Stimulated activated CD8-positive, alpha-beta memory T cell treated with anti-CD3 and anti-CD28 coated beads, Interleukin-15, amount 100 ng/mL, for 4 hours (primary cell): ENCODE data around the gene TYMP.
"Not testable (repeated sequence)": the region's sequence is repeated elsewhere in the genome, so short reads cannot be mapped to it uniquely, and the experiment has no call there.

Experiments
- DNase-seq, 2 donors: peaks; one replicate each; pipeline ENCODE4 v3.0.0-alpha.2; 2020; ENCODE audit warnings: low read depth in 2 of 2

Gene TYMP

DNA sequence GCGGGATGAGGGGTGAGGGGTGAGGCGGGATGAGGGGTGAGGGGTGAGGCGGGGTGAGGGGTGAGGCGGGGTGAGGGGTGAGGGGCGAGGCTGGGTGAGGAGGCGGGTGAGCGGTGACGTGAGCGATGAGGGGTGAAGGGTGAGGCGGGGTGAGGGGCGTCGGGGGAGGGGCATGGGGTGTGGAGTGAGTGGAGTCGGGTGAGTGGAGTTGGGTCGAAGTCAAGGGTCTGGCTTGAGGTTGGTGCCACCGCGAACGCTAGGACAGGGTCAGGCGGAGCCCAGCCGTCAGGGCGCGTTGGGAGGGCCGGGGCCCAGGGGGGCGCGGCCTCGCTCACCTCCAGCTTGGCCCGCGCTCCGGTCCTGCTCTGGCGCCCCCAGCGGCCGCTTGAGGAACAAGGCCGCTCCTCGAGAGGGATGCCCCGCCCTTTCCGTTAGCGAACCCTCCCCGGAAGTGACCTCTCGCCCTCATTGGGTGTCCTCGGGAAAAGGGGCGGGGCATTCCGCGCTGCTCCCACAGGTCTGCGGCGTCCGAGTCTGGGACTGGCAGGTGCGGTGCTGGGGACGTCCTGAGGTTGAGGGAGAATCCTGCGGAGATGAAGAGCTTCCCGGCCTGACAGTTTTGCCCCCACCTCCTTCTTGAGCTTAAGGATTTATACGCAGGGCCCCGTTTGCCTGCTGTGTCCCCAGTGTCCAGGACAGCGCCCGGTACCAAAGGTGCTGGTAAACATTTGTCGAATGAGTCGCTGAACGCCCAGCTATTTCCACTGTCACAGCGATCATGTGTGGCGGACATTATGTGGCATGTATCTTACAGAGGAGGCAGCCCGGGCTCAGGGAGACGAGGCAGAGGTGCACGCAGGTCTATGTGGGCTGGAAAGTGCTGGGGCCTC is 33.0 kb upstream of the TYMP start, which contains the start of gene SYCE3:
SYCE3 (minus strand) TSS at position 397 of the 890 bp plus-strand sequence. CDS start 6,514 bp downstream, outside the sequence.
- DNase-seq: peak; percentile 92 to 94

DNA sequence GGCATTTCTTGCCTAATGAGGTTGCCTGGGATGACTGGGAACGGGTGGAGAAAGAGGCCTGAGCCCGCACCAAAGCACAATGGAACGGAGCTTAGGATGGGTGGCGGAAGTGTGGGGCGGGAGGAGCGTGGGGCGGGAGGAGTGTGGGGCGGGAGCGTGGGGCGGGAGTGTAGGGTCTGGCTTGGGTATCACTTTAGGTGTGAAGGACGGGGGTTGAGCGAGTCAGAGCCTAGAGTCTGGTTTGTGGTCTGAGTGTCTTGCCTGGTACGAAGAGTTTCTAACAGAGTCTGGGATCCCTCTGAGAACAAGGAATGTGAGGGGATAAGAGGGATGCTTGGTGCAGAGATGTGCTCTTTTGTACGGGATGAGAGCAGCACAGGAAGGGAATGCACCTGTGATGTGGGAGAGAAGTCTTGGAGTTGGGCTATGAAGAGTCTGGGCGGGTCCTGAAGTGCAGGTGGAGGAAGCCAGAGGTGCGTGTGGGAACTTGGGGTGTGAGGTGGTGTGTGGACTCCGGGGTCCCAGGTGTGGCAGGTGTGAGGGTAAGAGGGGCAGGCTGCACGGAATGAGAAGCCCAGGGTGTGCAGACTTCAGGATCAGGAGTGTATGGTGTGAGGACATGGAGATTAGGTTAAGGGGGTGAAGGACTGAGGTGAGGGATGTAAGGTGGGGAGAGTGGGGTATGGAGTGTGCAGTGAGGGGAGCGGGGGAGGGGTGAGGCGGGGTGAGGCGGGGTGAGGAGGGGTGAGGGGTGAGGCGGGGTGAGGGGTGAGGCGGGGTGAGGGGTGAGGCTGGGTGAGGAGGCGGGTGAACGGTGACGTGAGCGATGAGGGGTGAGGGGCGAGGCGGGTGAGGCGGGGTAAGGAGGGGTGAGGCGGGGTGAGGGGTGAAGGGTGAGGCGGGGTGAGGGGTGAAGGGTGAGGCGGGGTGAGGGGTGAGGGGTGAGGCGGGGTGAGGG is 31.9 kb upstream of the TYMP start:
- DNase-seq: no peak

DNA sequence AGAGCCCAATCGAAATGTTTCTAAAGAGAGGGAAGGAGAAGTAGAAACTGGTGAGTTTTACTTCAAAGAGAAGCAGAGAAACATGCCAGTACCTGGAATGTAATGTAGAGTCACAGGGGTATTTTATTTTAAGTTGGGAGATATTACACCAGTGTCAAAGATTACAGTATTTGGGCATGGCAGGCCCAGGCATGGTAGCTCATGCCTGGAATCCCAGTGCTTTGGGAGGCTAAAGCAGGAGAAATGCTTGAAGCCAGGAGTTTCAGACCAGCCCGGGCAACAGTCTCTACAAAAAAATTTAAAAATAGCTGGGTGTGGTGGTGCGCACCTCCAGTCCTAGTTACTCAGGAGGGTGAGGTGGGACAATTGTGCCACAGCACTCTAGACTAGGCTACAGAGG is 30.2 kb upstream of the TYMP start:
- DNase-seq: no peak

DNA sequence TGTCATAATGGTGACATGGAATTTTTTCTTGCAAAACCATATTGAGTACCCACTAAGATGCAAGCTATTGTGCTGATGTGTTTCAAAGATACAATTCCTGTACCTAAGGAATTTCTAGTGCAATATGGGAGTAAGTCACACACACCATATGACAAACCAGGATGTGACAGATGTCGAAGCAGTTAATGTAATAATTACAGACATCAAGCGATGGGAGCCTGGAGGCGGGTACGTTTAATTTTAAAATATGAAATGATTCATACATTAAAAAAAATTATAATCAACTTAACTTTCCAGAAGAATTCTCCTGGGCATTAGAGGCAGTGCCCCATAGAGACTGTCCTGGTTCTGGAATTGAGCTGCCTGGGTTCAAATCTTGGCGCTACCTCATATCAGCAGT is 26.9 kb upstream of the TYMP start:
- no peak for DNase-seq

DNA sequence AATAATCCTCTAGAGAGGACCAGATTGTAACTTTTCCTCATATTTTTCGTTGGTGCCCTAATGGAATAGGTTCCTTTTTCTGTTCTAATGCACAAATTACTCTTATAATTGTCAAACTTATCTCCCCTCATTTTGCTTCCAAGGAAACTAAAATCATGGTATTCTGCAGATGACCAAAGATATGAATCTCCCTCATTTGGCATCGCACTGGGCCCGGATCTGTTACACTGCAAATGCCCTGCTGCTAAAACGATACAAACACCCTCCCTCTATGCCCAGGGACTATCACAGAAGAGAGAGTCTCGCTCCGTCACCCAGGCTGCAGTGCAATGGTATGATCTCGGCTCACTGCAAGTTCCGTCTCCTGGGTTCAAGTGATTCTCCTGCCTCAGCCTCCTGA is 23.5 kb upstream of the TYMP start:
- DNase-seq: no peak

DNA sequence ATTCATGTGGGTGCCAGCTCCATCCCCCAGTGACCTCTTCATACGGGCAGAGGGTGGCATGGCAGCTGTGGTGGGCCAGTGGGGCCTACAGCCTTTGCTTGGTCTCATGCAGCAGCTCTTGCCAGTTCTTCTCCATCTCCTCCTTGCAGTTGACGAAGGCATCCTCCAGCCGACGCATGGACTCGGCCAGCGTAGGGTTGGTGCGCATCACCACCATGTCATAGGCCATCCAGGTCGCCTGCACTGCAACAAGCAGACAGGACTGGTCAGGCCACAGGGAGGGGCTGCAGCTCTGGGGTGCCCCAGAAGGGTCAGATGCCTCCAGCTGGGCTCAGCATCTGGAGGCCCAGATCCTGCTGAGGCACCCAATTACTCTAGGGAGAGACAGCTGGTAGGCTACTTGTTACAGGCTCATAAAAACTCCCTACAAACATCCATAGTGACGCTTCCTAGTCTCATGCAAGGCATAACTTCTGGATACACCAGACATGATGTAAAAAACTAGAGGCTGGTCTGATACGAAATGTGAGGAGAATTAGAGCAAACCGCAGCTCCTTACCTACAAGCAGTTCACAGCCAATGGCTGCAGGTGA is 21.4 kb upstream of the TYMP start:
- no peak for DNase-seq

DNA sequence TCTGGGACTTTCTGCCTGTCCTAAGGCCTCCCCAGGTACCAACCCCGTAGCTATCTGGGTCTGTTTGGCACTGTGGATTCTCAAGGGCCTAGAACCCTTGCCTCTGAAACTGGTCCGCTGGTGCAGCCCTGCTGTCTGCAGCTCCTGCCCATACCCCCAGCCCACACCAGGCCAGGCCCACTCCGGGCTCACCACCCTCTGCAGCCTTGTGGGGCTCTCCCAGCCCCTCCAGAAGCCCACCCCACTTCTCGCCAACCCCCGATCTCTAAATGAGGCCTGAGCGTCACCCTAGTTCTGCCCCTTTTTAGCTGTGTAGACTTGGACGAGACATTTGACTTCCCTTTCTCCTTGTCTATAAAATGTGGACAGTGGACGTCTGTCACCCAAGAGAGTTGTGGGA is 20.6 kb upstream of the TYMP start:
- DNase-seq: no peak

DNA sequence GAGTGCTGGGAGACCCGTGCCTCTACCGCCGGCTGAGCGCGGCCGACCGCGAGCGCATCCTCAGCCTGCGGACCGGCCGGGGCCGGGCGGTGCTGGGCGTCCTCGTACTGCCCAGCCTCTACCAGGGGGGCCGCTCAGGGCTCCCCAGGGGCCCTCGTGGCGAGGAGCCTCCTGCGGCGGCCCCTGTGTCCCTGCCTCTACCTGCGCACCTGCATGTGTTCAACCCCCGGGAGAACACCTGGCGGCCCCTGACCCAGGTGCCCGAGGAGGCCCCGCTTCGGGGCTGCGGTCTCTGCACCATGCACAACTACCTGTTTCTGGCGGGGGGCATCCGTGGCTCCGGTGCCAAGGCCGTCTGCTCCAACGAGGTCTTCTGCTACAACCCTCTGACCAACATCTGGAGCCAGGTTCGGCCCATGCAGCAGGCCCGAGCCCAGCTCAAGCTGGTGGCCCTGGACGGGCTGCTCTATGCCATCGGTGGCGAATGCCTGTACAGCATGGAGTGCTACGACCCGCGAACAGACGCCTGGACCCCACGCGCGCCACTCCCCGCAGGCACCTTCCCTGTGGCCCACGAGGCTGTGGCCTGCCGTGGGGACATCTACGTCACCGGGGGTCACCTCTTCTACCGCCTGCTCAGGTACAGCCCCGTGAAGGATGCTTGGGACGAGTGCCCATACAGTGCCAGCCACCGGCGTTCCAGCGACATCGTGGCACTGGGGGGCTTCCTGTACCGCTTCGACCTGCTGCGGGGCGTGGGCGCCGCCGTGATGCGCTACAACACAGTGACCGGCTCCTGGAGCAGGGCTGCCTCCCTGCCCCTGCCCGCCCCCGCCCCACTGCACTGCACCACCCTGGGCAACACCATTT is 19.3 kb upstream of the TYMP start:
- no peak for DNase-seq

DNA sequence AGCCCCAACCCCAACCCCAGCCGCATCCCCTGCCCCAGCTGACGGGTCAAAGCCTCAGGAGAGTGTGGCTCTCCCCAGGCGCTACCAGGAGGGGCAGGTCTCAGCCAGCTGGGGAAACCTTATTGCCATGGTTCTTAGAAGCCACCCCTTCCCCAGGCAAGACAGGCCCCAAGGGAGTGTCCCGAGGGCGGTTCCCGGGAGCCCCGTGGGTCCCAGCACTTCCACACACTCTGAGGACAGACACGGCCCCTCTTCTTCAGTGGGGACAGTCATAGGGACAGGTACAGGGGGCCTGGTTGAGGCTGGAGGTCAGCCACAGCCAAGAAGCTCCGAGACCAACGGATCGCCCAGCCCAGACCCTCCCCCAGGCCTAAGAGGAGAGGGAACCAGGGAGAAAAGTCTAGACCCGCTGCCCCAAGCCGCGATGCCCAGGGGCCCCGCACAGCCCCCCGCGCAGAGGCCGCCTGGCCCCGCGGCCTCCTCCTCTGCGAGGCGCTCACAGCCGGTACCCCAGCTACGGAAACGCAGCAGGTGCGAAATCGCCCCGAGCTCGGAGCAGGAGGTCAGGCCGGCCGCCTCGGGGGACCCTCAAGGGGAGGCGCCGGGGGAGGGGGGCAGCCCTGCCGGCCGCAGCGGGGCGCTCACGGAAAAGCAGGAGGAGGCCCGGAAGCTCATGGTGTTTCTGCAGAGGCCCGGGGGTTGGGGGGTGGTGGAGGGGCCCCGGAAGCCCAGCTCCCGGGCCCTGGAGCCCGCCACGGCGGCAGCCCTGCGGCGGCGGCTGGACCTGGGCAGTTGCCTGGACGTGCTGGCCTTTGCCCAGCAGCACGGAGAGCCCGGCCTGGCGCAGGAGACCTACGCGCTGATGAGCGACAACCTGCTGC is 18.5 kb upstream of the TYMP start:
- DNase-seq: no peak

DNA sequence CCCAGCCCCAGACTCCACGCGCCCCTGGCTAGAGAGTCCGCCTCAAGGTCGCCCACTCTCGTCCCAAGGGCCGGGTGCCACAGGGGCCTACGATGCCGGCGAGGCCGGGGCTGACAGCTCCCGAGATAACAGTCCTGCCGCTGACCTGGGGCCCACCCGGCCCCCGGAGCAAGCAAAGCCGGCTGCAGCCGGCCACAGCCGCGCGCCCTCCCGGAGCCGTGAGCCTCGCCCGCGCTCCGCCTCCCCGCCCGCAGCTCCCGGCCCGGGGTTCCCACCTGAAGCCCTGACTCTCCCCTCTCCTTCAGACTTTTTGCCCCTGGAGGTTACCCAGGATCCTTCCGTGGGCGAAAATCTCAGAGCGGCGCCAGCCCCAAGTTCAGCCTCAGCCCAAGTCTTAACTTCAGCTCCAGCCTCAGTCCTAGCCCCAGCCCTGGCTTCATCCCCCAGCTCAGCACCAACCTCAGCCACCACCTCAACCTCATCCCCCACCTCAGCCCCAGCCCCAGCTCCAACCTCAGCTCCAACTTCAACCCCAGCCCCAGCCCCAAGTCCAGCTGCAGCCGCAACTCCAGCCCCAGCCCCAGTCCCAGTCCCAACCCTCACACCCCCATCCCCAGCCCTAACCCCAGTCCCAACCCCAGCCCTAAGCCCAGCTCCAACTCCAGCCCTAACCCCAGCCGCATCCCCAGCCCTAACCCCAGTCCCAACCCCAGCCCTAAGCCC is 17.6 kb upstream of the TYMP start:
- DNase-seq: no peak

DNA sequence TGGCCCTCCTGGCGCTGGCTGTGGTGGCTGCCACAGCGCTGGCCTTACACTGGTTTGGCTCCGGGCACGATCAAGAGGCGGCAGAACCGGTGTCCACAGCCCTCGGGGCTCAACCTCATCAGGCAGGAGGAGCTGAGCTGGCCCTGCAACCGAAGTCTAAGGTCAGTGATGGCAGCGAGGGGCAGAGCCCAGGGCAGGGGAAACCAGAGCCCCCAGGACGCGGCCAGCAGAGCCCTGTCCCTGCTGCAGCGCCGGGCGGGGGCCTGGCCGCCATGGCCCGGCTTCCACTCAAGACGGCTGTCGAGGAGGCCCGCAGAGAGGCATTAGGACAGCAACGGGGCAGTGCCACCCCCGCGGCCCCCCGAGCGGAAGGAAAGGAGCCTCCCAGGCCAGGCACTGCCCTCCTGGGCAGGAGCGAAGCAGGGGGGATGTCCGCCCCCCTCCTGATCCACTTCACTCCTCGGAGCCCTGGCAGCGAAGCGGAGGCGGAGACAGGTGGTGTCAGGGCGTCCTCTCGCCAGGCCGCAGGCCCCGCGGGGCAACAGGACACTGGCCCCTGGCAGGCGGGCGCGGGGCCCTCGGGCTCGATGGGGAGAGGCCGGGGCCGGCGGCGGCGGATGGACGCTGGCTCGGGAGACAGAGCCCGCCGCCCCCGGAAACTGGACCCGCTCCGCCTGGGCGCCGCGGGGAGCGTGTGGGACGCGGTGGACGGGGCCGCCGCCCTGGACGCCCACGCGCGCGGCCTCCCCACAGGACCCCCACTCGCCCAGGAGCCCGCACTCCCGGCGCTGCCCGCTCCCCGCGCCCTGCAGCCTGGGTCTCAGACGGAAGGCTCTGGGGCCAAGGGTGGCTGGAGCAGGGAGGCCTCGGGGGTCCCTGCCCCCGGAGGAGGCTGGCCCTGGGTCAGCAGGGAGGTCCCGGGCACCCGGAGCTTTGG is 16.8 kb upstream of the TYMP start:
- no peak for DNase-seq

DNA sequence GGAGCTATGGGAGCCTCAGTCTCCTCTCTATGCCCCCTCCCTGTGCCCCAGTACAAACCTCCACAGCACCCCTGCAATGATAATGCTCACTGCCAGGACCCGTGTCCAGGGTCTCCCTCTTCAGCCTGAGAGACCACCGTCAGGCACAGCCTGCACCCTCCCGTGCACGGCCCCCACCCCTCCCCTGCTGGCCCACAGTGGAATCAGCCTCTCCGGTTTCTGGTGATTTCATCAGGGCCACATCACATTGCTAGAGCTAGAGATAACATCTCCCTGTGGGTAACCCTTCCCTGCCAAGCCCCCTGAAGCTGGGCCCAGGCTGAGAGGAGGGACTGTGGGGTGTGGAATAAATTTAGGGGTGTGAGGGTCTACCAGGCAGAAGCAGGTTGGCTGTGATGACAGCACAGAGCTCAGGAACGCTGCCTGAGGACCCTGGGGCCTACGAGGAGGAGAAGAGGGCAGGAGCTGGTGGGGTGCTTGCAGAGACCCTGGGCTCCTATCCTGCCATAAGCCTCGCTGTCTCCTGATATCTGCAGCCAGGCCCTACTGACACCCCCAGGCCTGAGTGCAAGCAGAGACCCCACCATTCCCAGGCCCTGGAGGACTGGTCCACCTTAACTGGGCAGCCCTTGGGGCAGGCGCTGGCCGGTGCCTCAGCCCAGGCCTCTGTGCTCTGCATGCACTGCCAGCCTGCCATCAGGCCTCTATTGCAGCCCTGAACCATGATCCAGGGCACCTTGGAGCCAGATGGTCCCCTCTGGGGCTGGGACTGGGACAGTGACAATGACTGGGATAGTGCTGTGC is 15.9 kb upstream of the TYMP start, which contains the start of gene KLHDC7B:
KLHDC7B (plus strand) TSS at position 378 of the 804 bp plus-strand sequence; CDS start at position 723, 345 bp downstream.
- no peak for DNase-seq

DNA sequence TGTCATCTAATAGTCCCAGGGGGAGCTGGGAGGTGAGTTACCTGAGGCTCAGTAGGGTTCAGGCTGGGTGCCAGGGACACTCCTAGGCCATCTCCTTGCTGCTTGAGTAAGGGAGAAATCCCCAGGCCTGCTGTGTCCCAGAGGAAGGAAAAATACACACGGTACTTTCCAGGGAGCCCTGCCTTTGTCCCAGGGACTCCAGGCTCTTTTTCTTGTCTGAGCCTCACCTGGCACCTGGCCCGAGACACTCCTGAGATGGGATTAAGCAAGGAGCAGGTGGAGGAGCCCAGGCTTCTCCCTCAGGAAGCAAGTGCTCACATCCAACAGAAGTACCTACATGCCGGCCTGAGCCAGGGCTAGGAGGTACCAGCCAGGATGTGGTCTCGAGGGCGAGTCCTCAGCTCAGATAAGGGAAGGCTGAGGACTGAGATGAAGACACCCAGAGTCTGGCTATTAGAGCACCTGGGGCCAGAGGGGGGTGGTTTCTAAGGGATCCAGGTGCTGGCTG is 15.0 kb upstream of the TYMP start:
- no peak for DNase-seq

DNA sequence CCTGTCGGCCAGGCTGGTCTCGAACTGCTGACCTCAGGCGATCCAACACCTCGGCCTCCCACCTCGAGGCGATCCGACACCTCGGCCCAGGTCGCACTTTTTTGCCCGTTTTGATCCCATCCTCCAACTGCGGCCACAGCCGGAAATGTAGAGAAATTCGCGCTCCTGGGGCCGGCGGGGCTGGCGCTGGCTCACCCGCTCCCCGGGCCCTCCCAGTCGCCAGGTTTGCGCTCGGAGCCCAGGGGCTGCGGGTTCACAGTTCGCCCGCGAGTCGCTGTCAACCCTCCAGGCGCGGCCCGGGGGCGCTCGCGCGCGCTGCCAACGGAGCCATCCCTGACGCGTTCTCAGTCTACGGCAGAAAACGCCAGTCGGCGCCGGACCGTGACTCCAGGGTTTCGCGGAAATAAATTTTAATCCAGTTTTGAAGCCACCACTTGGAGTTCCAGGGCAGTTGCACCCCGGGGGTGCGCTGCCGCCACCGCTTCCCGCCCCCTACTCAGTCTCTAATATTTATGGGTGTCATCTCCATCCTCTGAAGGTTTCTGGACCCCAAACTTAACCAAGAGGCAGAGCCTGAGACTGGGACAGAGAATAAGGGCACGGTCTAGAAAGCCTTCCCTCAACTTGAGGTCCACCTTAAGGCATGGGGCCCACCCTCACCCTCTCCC is 14.4 kb upstream of the TYMP start:
- peak; percentile 68 to 70 for DNase-seq

DNA sequence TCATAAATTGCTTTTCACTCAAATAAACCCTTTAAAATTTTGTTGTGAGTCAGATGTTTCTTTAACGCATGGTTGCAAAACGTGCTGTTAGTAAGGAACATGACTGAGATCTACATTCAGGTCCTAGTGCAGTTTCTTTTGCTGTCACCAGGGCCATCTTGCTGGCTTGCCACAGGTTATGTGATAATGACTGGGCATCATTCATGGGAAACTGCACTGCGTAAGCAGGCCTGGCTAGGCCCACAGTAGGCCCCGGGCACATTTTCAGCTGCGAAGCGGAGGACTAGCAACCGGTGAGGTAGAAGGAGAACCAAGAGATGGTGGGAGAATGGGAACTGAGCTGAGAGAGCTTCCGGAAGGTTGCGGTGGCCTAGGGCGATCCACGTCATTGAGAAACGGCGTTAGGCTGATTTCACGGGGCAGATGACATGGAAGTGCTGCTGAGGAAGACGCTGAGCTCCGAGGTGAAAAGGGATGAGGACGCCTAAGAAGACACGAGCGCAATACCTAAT is 12.7 kb upstream of the TYMP start:
- no peak for DNase-seq

DNA sequence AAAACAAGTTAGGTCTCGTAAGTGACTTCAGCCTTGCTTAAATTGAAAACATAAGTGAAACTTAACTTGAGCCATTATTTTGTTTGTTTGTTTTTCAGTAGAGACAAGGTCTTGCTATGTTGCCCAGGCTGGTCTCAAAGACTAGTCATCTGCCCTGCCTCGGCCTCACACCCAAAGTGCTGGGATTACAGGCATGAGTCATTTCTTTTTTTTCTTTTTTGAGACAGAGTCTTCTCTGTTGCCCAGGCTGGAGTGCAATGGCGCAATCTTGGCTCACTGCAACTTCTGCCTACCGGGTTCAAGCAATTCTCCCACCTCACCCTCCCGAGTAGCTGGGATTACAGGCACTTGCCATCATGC is 11.8 kb upstream of the TYMP start:
- not testable (repeated sequence) for DNase-seq
